BE2C (cell line): Measurements from ENCODE around the gene DPP10.

ENCODE experiments used
- DNase-seq: peaks from one replicate; pipeline ENCODE4 v3.0.0-alpha.2; 2020
- H3K27me3 ChIP-seq: fragments of 250-450 bp; sonication (Bioruptor Pico); 2 replicates; pipeline ENCODE4 v1.5.1; 2020; ENCODE audit warnings: mild to moderate bottlenecking
- H3K36me3 ChIP-seq: fragments of 250-450 bp; sonication (Bioruptor Pico); 2 replicates; pipeline ENCODE4 v1.5.1; 2020; ENCODE audit warnings: mild to moderate bottlenecking
- H3K4me1 ChIP-seq: fragments of 250-450 bp; sonication (Bioruptor Pico); 2 replicates; pipeline ENCODE4 v1.5.1; 2020
- H3K4me3 ChIP-seq: 2 replicates; pipeline ENCODE4 v1.5.1; 2011; ENCODE audit warnings: low read depth, low read length
- H3K9me3 ChIP-seq: fragments of 250-450 bp; sonication (Bioruptor Pico); 2 replicates; pipeline ENCODE4 v1.5.1; 2020
- TF ChIP-seq, protein P1 (sequence below): IDR thresholded peaks from 2 replicates; pipeline ENCODE4 v1.5.1; 2012; ENCODE audit warnings: mild to moderate bottlenecking, low read depth, low read length

Gene DPP10

DNA sequence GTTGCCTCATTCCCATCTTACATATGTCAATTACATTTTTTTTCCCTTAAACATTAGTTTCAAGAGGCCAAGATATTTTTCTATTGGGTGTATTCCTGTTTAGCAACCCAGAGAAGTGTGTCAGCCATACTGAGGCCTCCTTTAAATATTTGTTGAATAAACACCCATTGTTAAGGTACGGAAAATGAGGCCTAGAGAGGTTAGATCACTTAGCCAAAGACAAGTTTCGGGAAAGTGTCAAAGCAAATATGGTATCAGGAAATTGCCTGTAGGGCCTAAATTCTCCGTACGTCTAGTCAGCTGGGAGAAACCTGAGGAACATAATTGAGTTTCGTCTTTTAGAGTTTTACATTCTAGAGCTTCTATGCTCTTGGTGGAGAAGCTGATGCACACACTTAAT lies 1138.3 kb downstream of the DPP10 start:
- Histone ChIP-seq H3K9me3 (no peaks in the 10 kb centered on the region), H3K4me1 (no peaks in the 10 kb centered on the region), H3K27me3 (no peaks in the 10 kb centered on the region), H3K4me3 (no peak overlapping the region), H3K36me3 (no peaks in the 10 kb centered on the region)
- no peak for DNase-seq
- TF ChIP-seq, protein P1, sequence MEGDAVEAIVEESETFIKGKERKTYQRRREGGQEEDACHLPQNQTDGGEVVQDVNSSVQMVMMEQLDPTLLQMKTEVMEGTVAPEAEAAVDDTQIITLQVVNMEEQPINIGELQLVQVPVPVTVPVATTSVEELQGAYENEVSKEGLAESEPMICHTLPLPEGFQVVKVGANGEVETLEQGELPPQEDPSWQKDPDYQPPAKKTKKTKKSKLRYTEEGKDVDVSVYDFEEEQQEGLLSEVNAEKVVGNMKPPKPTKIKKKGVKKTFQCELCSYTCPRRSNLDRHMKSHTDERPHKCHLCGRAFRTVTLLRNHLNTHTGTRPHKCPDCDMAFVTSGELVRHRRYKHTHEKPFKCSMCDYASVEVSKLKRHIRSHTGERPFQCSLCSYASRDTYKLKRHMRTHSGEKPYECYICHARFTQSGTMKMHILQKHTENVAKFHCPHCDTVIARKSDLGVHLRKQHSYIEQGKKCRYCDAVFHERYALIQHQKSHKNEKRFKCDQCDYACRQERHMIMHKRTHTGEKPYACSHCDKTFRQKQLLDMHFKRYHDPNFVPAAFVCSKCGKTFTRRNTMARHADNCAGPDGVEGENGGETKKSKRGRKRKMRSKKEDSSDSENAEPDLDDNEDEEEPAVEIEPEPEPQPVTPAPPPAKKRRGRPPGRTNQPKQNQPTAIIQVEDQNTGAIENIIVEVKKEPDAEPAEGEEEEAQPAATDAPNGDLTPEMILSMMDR: no peak

DNA sequence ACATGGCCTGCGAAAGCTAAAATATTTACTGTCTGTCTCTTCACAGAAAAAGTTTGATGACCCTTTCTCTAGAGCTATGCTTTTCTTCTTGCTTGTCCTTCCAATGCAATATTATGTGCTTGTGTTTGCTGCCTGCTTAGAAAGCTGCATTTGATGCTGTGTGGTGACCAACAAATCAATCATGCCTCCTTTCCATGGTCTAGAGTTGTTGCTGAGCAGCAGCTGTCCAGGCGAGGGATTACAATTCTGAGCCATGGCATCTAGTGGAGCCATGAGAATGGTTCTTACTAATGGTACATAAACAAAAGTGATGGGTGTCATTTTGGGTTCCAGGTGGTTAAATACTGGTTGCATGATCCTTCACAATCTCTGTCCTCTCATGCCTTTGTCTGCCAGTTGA lies 1142.1 kb downstream of the DPP10 start:
- Histone ChIP-seq H3K36me3 (no peaks in the 10 kb centered on the region), H3K4me1 (no peaks in the 10 kb centered on the region), H3K27me3 (no peaks in the 10 kb centered on the region), H3K9me3 (no peaks in the 10 kb centered on the region), H3K4me3 (no peak overlapping the region)
- TF ChIP-seq, protein P1: no peak
- no peak for DNase-seq

DNA sequence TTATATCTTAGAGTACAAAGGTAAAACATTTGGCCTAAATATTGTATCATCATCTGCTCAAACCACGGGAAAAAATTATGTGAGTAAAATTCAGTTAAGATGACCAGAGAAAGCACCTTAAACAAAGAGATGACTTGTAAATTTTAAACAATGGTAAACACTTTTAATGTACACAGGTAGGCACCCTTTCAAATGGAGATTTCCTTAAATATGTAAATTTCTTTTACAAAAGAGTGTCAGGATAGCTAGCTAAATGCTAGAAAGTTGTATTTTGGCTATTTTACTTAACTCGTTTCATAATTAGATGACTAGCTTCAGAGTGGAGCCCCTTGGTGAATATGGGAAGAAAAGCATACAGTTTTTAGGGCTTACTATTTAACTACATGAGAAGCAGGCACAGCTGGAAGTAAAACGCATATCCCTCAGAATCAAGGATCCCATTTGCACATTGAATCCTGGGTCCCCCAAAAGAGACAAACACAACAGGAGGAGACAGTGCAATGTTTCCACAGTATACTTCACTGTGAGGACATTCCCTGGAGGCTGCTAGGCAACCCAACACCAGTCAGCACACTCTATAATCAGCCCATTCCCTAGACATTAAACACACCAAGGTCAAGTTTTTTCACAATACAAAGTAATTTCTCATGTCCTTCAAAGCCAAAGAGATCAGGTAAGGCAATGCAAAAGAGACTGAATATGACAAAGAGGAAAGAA lies 1154.4 kb downstream of the DPP10 start:
- Histone ChIP-seq H3K9me3 (no peaks in the 10 kb centered on the region), H3K4me1 (no peaks in the 10 kb centered on the region), H3K4me3 (no peak overlapping the region), H3K36me3 (no peaks in the 10 kb centered on the region), H3K27me3 (no peaks in the 10 kb centered on the region)
- TF ChIP-seq, protein P1: no peak
- DNase-seq: no peak

DNA sequence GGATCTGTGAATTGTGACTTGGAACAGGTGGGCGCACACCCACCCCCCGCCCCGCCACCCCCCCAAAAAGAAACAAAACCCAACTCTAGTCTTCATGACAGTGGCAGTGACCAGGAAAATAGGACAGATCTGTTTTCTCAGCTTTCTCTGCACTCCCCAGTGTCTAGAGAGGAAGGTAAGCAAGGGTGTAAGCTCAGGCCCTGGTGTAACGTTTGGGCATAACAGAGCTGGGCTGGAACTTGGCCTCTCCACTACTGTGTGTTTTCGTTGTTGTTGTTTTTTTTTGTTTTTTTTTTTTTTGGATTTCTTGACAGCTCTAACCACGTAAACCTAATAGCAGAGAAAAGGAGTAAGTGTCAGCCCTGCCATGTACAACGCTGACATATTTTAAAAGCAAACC lies 1160.8 kb downstream of the DPP10 start:
- H3K4me3 ChIP-seq: no peak overlapping the region
- TF ChIP-seq, protein P1: no peak
- no peak for DNase-seq
- H3K27me3 ChIP-seq: no peaks in the 10 kb centered on the region
- no peaks in the 10 kb centered on the region for H3K9me3 ChIP-seq
- H3K4me1 ChIP-seq: no peaks in the 10 kb centered on the region
- H3K36me3 ChIP-seq: no peaks in the 10 kb centered on the region

GRCh38 chr2:115606350-115606749 lies 1163.9 kb downstream of the DPP10 start:
- DNase-seq: no peak
- Histone ChIP-seq H3K4me1 (no peaks in the 10 kb centered on the region), H3K27me3 (no peaks in the 10 kb centered on the region), H3K9me3 (no peaks in the 10 kb centered on the region), H3K4me3 (no peak overlapping the region), H3K36me3 (no peaks in the 10 kb centered on the region)
- TF ChIP-seq, protein P1: no peak

DNA sequence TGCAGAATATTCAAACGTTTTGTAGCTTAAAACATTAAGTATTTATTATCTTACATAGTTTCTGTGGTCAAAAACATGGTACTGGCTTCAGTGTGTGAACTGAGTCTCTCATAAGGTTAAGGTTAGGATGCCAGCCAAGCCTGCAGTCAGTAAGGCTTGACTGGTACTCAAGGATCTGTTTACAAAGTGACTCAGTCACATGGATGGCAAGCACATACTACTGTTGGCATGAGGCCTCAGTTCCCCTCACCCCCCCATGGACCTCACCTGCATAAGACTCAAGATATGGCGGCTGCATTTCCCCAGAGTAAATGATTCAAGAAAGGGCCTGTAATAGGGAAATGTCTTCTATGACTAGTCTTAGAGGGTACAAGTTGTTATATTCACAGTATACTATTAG lies 1167.5 kb downstream of the DPP10 start:
- TF ChIP-seq, protein P1: no peak
- H3K36me3 ChIP-seq: no peaks in the 10 kb centered on the region
- DNase-seq: no peak
- H3K9me3 ChIP-seq: no peaks in the 10 kb centered on the region
- H3K4me1 ChIP-seq: no peaks in the 10 kb centered on the region
- H3K27me3 ChIP-seq: no peaks in the 10 kb centered on the region
- no peak overlapping the region for H3K4me3 ChIP-seq
